Motor neuron (in vitro differentiated cells): Measurements from ENCODE around the gene SYT13. TPM values are rescaled to one million over a fixed set of nuclear protein-coding genes. Genes with fewer than 3 reads are reported as not detected.

ENCODE experiments used
- ATAC-seq, 8 experiments: fragments of 200-7000 bp; cut with Tn5 transposase; replicated peaks in 6 of 8; 2 replicates each; pipeline ENCODE4 v1.8.0; 2021; ENCODE audit warnings: mild to moderate bottlenecking in 8 of 8, moderate library complexity in 8 of 8
- H3K27ac ChIP-seq, 2 donors: fragments of 250-450 bp; sonication (Bioruptor Pico); 2 replicates each; pipeline ENCODE4 v1.9.0; 2021; ENCODE audit warnings: antibody characterized with exemption in 2 of 2, mild to moderate bottlenecking in 2 of 2, moderate library complexity in 1 of 2
- H3K4me1 ChIP-seq, 2 donors: fragments of 250-450 bp; sonication (Bioruptor Pico); replicated peaks in 1 of 2; 2 replicates each; pipeline ENCODE4 v1.6.1; 2021; ENCODE audit warnings: antibody characterized with exemption in 2 of 2, mild to moderate bottlenecking in 2 of 2, moderate library complexity in 1 of 2
- H3K4me3 ChIP-seq, 5 donors: fragments of 250-450 bp; sonication (Bioruptor Pico); 2 replicates each; pipeline ENCODE4 v1.9.0; 2021; ENCODE audit warnings: antibody characterized with exemption in 5 of 5, mild to moderate bottlenecking in 5 of 5, moderate library complexity in 4 of 5
- WGBS, 10 experiments: fragments of 450-650 bp; shearing (Covaris generic); methylation state at CpG; one replicate each; pipeline ENCODE4 v1.0.0; 2022; 5-methylcytosine and 5-hydroxymethylcytosine counted together
- in situ Hi-C, 9 experiments: fragments of 400-800 bp; cut with MboI; loops; one replicate each; pipeline ENCODE4 v1.15.0; 2021; ENCODE audit warnings: low sequenced_read_pairs in 9 of 9, low pct_unique_long_range_greater_than_20kb in 2 of 9; ENCODE audit not compliant: unreplicated experiment in 9 of 9
- total RNA-seq, 8 experiments: library from RNA; unstranded; fragments of 300-600 nt; gene quantifications; 2 replicates each; pipeline versions ENCODE4 v1.2.3 to v1.2.4, GENCODE V29; 2022

Gene SYT13
- total RNA-seq, 8 experiments from 2014 or later = 9.1 to 54.7 (median 44.8) TPM; not detected in 3

DNA sequence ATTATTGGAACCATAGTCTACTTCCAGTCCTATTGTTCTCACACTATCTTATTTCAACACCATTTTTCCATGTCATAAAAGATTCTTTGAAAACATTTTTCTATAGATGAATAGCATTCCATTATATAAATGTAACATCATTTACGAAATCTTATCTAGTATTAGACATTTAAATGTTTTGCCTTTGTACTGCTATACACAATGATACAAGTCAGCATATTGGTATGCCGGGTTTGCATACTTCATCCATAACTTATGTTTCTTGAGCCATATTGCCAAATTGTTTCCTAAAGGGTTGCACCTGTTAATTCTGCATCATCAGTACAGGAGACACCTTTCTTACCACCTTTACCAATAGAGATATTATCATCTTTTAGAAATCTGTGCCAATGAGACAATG, 68.2 kb downstream of the SYT13 start:
- no peak overlapping the region for H3K27ac ChIP-seq
- no peak overlapping the region for H3K4me3 ChIP-seq
- H3K4me1 ChIP-seq = peaks cover 0 to 11% of the 10 kb centered on the region in 2 donors
- ATAC-seq = no peak
- in situ Hi-C loops = no loop called here
- 40 to 100% (median 73%) methylated on average over 1 to 2 of the region's 2 CpGs; no CpG with 5 or more reads in 1 of the 10 experiments for WGBS, 10 experiments

DNA sequence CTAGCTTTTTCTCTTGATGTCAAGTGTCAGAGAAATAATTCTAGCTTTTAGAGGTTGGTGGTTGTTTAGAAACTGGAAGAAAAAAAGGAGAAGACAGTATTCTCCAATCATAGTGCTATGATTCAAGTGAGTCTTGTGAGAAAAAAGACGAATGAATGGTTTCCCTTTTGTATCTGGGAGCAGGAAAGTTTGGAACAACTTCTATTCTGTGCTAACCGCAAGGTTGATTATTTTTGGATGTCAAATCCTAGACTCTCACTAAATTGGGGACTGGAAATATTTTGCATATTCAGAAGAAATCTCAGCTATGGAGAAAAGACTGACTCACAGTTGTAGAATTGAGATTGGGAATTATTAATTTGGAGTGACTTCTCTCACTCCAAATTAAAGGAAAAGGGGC, 69.2 kb downstream of the SYT13 start:
- in situ Hi-C loops = no loop called here
- peak in 2 of 8 experiments; percentile 16 to 45 for ATAC-seq
- 6 to 100% (median 58%) methylated on average over 1 to 2 of the region's 2 CpGs; no CpG with 5 or more reads in 1 of the 10 experiments for WGBS, 10 experiments
- Histone ChIP-seq H3K4me1 (peaks cover 0 to 11% of the 10 kb centered on the region in 2 donors), H3K4me3 (no peak overlapping the region), H3K27ac (no peak overlapping the region)

DNA sequence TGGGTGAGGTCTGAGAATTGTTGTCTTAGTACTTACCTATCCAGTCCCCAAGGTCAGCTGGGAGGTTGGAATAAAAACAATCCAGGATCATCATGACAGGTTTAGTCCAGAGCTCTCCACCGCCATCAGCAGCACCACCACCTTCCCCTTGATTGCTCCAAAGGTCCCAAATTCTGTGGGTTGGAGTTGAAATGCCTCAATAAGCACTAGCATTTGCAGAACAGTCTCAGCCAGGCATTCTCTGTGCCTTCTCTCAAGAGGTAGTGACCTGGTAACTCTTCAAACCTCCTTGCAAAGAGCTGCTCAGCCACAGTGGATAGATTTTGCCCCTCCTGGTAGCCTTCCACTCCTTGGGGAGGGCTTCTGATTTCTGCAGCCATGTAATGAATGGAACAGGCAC, 70.1 kb downstream of the SYT13 start:
- in situ Hi-C loops = no loop called here
- Histone ChIP-seq H3K4me1 (peaks cover 2 to 11% of the 10 kb centered on the region in 2 donors), H3K4me3 (no peak overlapping the region), H3K27ac (no peak overlapping the region)
- no peak for ATAC-seq
- WGBS, 10 experiments = 22 to 100% (median 85%) methylated on average over 1 of the region's 1 CpG; no CpG with 5 or more reads in 6 of the 10 experiments

DNA sequence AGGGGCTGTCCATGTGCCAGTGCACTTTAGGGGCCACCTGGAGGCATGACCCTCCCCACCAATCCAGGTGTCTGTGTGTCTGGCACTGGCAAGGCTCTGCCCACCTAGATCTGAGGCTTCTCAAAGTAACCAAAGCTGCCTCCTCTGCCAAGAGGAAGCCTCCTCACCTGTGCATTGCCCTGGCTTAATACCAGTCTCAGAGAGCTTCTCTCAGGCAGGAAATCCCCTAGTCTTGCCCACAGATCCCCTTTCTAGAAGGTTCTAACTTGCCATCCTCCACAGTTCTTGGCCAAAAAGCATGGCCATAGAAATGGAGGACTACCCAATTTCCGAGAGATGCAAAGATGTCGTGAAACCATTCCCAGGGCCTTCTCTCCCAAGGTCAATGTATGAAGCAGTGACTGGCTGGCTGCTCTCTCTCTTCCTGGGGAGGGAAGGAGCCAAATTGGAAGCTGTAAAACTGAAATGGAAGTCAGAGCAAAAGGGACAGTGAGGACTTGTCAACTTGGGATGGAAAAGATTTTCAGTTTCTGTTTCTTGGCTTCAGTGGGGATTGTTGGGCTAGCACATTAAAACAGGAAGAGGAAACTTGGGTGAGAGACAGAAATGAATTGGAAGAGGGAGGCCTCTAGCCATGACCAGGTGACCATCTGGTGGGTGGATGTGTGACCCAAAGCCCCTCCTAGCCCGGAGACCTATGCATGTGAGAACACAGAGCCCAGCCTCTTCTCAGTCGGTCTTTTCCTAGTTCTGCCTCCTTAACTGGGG, 70.9 kb downstream of the SYT13 start:
- no peak for ATAC-seq
- Histone ChIP-seq H3K4me3 (no peak overlapping the region), H3K4me1 (peaks cover 9 to 18% of the 10 kb centered on the region in 2 donors), H3K27ac (no peak overlapping the region)
- 33 to 100% (median 80%) methylated on average over 1 to 3 of the region's 4 CpGs; no CpG with 5 or more reads in 3 of the 10 experiments for WGBS, 10 experiments
- in situ Hi-C loops = no loop called here

DNA sequence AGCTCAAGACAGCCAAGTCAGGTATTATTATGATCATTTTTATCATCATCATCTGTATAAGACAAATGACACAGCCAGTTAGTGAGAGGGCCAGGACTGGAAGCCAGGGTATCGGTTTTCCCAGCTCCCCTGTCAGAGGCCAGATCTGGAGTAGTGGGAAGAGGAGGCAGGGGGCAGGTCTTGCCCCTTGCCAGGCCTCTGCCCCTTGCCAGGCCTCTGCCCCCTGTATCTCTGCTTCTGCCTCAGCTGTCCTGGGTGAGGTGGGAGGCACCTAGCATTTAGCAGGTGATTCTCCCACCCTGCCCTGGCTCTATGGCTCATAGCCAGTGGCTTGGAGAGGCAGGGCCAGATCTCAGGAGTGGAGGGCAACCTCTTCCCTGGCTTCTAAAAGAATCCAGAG, 72.4 kb downstream of the SYT13 start:
- Histone ChIP-seq H3K4me1 (peaks cover 25 to 32% of the 10 kb centered on the region in 2 donors), H3K27ac (no peak overlapping the region), H3K4me3 (no peak overlapping the region)
- in situ Hi-C loops = no loop called here
- WGBS, 10 experiments = 100% methylated on average over 1 of the region's 1 CpG; no CpG with 5 or more reads in 9 of the 10 experiments
- no peak for ATAC-seq

DNA sequence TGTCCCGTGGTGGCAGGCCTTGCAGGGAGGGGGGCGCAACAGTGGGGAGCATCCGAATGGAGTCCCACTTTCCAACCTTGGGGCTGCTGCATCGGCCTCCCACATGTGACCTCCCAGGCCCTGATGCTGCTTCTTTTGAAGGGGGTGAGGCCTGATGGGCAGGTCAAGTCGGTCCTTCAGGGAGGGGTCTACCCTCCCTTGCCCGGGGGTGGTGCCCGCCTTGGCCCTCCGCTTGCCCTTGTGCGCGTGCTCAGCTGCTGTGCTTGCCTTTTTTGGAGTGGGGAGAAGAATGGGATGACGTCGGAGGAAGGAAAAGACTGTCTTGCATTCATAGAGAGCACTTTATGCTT, 72.8 kb downstream of the SYT13 start:
- no peak overlapping the region for H3K27ac ChIP-seq
- in situ Hi-C loops = no loop called here
- ATAC-seq = no peak
- WGBS, 10 experiments = 40 to 100% (median 89%) methylated on average over 1 to 6 of the region's 12 CpGs; no CpG with 5 or more reads in 5 of the 10 experiments
- no peak overlapping the region for H3K4me3 ChIP-seq
- H3K4me1 ChIP-seq = peaks cover 29 to 32% of the 10 kb centered on the region in 2 donors

DNA sequence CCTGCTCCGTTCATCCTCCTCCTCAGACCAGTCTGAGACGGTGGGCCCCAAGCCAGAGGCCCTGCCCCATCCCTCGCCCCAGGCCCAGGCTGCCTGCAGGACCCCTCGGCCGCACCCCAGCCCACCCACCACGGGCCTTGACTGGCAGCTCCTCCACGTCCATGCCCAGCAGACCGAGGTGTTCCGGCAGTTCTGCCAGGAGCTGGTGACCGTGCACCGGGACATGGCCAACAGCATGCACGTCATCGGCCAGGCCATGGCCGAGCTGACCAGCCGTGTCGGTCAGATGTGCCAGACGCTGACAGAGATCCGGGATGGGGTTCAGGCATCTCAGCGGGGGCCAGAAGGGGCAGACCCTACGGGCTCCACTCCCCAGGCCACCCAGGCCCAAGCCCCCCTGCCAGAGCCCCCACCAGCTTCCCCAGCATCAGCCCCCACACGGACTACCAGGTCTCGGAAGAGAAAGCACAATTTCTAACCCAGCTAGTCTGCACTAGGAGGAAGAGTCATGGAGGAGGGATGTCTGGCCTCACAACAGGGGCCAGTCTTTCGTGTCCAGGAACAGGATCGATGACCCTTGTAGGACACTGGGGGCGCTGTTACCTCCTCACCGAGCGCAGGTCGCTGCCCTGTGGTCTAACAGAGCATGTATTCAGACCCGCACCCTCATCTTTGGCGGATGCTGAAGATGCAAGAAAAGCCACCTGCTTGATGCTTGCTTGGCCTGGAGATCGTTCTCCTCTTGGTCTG, 73.4 kb downstream of the SYT13 start:
- no peak for ATAC-seq

DNA sequence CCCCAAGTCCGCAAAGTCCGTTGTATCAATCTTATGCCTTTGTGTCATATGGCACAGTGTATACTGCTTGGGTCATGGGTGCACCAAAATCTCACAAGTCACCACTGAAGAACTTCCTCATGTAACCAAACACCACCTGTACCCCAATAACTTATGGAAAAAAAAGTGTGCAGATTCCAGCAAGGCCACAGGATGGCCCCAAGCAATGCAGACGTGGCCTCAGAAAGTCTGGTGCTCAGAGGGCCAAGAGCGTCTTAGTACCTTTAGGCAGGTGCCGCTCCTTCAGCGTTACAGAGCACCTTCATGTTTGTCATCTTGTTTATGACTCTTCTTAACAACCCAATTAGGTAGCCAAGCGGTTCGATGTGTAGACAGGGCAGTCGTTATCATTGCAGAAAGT, 74.4 kb downstream of the SYT13 start:
- in situ Hi-C loops = no loop called here
- WGBS, 10 experiments = 40 to 100% (median 94%) methylated on average over 1 to 7 of the region's 9 CpGs; no CpG with 5 or more reads in 3 of the 10 experiments
- ATAC-seq = no peak
- Histone ChIP-seq H3K4me1 (peaks cover 32 to 35% of the 10 kb centered on the region in 2 donors), H3K4me3 (no peak overlapping the region), H3K27ac (no peak overlapping the region)

More for the DNA sequence above, 73.4 kb downstream of the SYT13 start:
- Histone ChIP-seq H3K4me1 (peaks cover 32 to 35% of the 10 kb centered on the region in 2 donors), H3K27ac (no peak overlapping the region), H3K4me3 (no peak overlapping the region)
- in situ Hi-C loops = no loop called here
- WGBS, 10 experiments = 67 to 100% (median 85%) methylated on average over 1 to 9 of the region's 31 CpGs; no CpG with 5 or more reads in 7 of the 10 experiments

DNA sequence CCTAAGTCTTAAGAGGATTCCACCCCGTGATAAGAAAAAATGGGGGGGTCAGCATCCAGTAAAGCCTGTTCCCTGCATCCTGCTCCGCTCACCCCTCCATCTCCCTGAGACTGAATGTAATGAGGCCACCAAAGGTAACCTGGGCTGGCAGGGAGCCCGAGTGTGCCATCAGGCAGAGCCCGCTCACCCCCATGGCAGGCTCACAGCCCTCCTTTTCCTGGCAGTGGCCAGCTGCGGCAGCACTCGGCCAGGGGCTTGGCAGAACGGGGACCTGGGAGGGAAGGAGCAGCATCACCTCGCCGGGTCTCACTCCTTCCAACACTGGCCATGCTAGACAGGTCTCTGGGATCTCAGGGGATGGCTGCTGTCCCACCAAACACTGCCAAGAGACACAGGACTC, 75.3 kb downstream of the SYT13 start:
- peak overlapping the region in 1 of 2 donors; percentile 80 for H3K27ac ChIP-seq
- in situ Hi-C loops = no loop called here
- no peak for ATAC-seq
- H3K4me1 ChIP-seq = peaks cover 32 to 35% of the 10 kb centered on the region in 2 donors
- no peak overlapping the region for H3K4me3 ChIP-seq
- WGBS, 10 experiments = 91 to 92% methylated on average over 2 to 4 of the region's 9 CpGs; no CpG with 5 or more reads in 8 of the 10 experiments

DNA sequence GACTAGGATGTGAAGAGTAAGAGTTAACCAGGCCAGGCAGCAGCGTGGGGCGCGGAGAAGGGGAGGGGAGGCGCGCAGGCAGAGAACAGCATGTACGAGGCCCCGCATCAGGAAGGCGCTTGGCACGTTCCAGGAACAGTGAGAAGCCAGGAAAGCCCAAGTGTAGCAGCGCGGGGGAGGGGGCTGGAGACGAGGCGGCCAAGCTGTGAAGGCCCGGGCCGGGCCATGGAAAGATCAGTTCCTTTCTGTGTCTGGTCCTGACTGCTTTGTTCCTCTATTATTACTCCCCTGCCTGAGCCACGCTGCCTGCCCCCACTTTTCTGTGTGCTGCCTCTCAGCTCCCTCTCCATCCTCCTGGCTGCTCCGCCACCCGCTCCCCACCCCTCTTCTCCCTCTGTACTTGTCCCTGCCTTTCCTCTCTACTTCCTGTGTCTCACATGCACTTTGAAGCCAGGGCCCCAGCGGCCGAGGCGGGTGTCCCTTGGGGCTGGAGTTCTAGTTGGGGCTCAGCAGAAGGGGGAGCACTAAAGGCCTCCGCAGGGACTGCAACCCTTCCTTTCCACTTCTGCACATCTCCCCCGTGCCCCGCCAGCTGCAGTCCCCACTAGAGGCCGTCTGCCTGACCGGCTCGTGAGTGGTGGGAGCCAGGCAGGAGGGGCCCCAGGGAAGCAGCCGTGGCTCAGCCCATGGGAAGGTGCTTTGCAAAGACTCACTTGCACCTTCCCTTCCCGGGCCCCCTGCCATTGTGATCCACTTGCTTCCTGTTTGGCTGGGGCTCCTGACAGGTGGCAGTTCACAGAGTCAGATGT, 76.0 kb downstream of the SYT13 start:
- peak; percentile 56 to 92 (median 90) for ATAC-seq
- peak overlapping the region in 2 of 5 donors; percentile 2 to 15 for H3K4me3 ChIP-seq
- WGBS, 10 experiments = 0 to 60% (median 16%) methylated on average over 1 to 9 of the region's 29 CpGs; no CpG with 5 or more reads in 4 of the 10 experiments

DNA sequence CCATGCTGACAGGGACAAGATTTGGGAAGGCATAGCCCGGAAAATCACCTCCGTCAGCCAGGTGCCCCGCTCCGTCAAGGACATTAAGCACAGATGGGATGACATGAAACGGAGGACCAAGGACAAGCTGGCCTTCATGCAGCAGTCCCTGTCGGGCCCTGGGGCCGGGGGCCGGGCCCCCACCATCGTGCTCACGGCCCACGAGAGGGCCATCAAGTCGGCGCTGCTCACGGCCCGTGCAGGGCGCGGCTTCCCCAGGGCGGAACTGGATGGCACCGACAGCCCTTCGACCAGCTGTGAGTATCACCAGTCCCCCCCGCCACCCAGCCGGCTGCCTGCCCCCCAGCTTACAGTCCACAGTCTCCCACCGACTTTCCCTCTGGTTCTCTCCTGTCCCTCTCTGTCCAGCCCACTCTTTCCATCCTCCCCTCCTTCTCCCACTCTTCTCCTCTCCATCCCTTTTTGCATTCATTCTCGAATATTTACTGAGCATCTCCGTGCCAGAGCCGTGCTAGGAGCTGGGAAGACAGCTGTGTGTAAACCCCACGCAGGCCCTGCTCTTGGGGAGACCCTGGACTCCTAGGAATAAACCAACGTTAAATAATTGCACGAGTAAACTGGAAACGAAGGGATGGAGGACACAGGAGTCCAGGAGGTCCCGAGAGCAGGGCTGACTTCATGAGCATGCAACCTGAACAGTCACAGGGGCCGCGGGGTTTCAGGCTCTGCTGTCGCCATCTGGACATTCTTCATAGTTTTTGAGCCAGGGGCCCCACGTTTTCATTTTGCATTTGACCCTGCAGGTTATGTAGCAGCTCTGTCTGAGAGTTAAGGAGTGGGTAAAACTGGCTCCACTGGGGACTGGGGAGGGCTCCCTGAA, 76.9 kb downstream of the SYT13 start:
- peak overlapping the region; percentile 30 to 80 for H3K27ac ChIP-seq
- in situ Hi-C loops = no loop called here
- WGBS, 10 experiments = 20 to 73% (median 60%) methylated on average over 1 to 11 of the region's 35 CpGs; no CpG with 5 or more reads in 3 of the 10 experiments

More for the DNA sequence above, 76.0 kb downstream of the SYT13 start:
- peaks cover 32 to 35% of the 10 kb centered on the region in 2 donors for H3K4me1 ChIP-seq
- H3K27ac ChIP-seq = peak overlapping the region; percentile 30 to 80
- in situ Hi-C loops = no loop called here

DNA sequence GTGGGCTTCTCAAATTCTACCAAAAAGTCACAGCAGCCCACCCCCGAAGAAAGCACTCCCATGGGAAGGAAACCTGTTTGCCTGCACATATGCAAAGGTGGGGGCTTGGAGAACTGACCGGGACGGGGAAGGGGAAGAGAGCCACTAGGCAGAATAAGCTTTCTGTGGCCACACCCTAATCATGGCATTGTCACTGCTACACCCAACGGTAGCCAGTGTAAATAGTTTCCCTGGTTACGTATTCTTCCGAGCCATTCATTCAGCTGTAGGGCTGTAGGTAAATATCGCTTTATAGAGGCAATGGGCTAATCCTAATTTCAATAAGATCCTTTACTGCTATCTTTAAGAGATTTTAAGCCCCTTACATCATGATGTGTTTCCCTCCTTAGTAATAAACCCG, 78.0 kb downstream of the SYT13 start:
- in situ Hi-C loops = no loop called here
- H3K4me1 ChIP-seq = peaks cover 21 to 35% of the 10 kb centered on the region in 2 donors
- 17 to 100% (median 80%) methylated on average over 1 to 4 of the region's 8 CpGs; no CpG with 5 or more reads in 1 of the 10 experiments for WGBS, 10 experiments
- ATAC-seq = peak in 3 of 8 experiments; percentile 13 to 72 (median 36)
- H3K27ac ChIP-seq = no peak overlapping the region
- no peak overlapping the region for H3K4me3 ChIP-seq

More for the DNA sequence above, 76.9 kb downstream of the SYT13 start:
- peak overlapping the region in 1 of 5 donors; percentile 15 for H3K4me3 ChIP-seq
- ATAC-seq = peak in 1 of 8 experiments; percentile 2
- H3K4me1 ChIP-seq = peaks cover 30 to 35% of the 10 kb centered on the region in 2 donors
